ENCODE measurements around the gene TRIM10.
"Not testable (repeated sequence)": the region's sequence is repeated elsewhere in the genome, so short reads cannot be mapped to it uniquely, and the experiment has no call there.

The TRIM10 gene

GRCh38 chr6:30121446-30122366, 39.3 kb downstream of the TRIM10 start:
- H3K4me3 ChIP-seq (ENCODE audit: low read depth, low read length), result no peak overlapping the region
- DNase-seq (ENCODE audit: low read depth), result no peak
- TF ChIP-seq POLR2A (IDR thresholded peaks at IDR 0.05; ENCODE audit: extremely low read depth, insufficient read length) (no peak), MYC (IDR thresholded peaks at IDR 0.05; ENCODE audit: low read depth, low read length) (no peak), MAX (IDR thresholded peaks at IDR 0.05; ENCODE audit: low read depth, low read length) (no peak), CTCF (IDR thresholded peaks at IDR 0.05; ENCODE audit: low read depth, low read length) (no peak)

- not testable (repeated sequence) for DNase-seq (ENCODE audit: low read depth); H3K4me3 ChIP-seq (ENCODE audit: low read depth, low read length)
Observed at GRCh38 chr6:30118691-30119090, 42.3 kb downstream of the TRIM10 start.

- TF ChIP-seq MAX (IDR thresholded peaks at IDR 0.05; ENCODE audit: low read depth, low read length), result no peak
- TF ChIP-seq MYC (IDR thresholded peaks at IDR 0.05; ENCODE audit: low read depth, low read length), result no peak
- TF ChIP-seq CTCF (IDR thresholded peaks at IDR 0.05; ENCODE audit: low read depth, low read length), result no peak
- TF ChIP-seq POLR2A (IDR thresholded peaks at IDR 0.05; ENCODE audit: extremely low read depth, insufficient read length), result no peak
- no peak for DNase-seq (ENCODE audit: low read depth)
- H3K4me3 ChIP-seq (ENCODE audit: low read depth, low read length), result no peak overlapping the region
Observed at GRCh38 chr6:30116724-30117123, 44.3 kb downstream of the TRIM10 start.

- TF ChIP-seq MAX (IDR thresholded peaks at IDR 0.05; ENCODE audit: low read depth, low read length), result no peak
- no peak for TF ChIP-seq POLR2A (IDR thresholded peaks at IDR 0.05; ENCODE audit: extremely low read depth, insufficient read length)
- no peak for TF ChIP-seq MYC (IDR thresholded peaks at IDR 0.05; ENCODE audit: low read depth, low read length)
- no peak for TF ChIP-seq CTCF (IDR thresholded peaks at IDR 0.05; ENCODE audit: low read depth, low read length)
- no peak overlapping the region for H3K4me3 ChIP-seq (ENCODE audit: low read depth, low read length)
- no peak for DNase-seq (ENCODE audit: low read depth)
Observed at GRCh38 chr6:30113841-30114240, 47.2 kb downstream of the TRIM10 start.

- no peak for TF ChIP-seq CTCF (IDR thresholded peaks at IDR 0.05; ENCODE audit: low read depth, low read length)
- no peak for TF ChIP-seq MYC (IDR thresholded peaks at IDR 0.05; ENCODE audit: low read depth, low read length)
- TF ChIP-seq POLR2A (IDR thresholded peaks at IDR 0.05; ENCODE audit: extremely low read depth, insufficient read length), result no peak
- TF ChIP-seq MAX (IDR thresholded peaks at IDR 0.05; ENCODE audit: low read depth, low read length), result no peak
- DNase-seq (ENCODE audit: low read depth), result no peak
- H3K4me3 ChIP-seq (ENCODE audit: low read depth, low read length), result no peak within 1 kb of the TSS
Observed at GRCh38 chr6:30113003-30113759, 47.8 kb downstream of the TRIM10 start, which contains the start of gene TRIM31. Gene TRIM31, minus strand, starts transcription at chr6:30113090. Its CDS starts 285 bp downstream, at chr6:30112805.

- TF ChIP-seq POLR2A (IDR thresholded peaks at IDR 0.05; ENCODE audit: extremely low read depth, insufficient read length), result no peak
- TF ChIP-seq CTCF (IDR thresholded peaks at IDR 0.05; ENCODE audit: low read depth, low read length), result no peak
- no peak for TF ChIP-seq MYC (IDR thresholded peaks at IDR 0.05; ENCODE audit: low read depth, low read length)
- TF ChIP-seq MAX (IDR thresholded peaks at IDR 0.05; ENCODE audit: low read depth, low read length), result no peak
- H3K4me3 ChIP-seq (ENCODE audit: low read depth, low read length), result no peak overlapping the region
- DNase-seq (ENCODE audit: low read depth), result no peak
Observed at GRCh38 chr6:30112402-30112994, 48.5 kb downstream of the TRIM10 start.

Measured in NB4 (cell line).